GM21515 (cell line): Measurements from ENCODE around the gene PCDHGA3.
"Not testable (repeated sequence)": the region's sequence is repeated elsewhere in the genome, so short reads cannot be mapped to it uniquely, and the experiment has no call there.

ENCODE experiments used
- ATAC-seq: cut with Tn5 transposase; IDR thresholded peaks from one replicate; pipeline ENCODE4 v1.9.1; 2021; ENCODE audit not compliant: unreplicated experiment

PCDHGA3 gene

GRCh38 chr5:141346017-141346416 lies 2.4 kb downstream of the PCDHGA3 start:
- not testable (repeated sequence) for ATAC-seq

DNA sequence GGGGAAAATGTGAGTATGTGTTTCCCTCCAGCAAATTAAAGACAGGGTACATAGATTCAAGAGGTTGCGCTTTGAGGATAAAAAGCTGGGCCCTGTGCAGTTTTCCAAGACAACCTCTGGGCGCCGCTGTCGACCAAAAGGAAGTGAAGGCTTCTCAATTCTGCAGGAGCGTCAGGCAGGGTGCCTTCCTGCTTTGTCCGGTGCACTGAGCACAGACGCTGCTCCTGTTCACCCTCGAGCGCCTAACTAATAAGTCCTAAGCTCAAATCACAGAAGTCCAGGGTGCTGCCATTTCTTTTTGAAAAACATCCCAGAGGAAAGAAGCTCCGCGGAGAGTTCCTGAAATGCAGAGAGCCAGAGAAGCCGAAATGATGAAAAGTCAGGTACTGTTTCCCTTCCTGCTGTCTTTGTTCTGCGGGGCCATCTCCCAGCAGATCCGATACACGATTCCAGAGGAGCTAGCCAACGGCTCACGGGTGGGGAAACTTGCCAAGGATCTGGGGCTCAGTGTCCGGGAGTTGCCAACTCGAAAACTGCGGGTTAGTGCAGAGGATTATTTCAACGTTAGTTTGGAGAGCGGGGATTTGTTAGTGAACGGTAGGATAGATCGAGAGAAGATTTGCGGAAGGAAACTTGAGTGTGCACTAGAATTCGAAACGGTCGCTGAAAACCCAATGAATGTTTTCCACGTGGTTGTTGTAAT lies 6.4 kb downstream of the PCDHGA3 start, which contains the start of gene PCDHGB1:
Gene PCDHGB1 (plus strand): TSS at position 183 of the 703 bp plus-strand sequence. CDS start 162 bp downstream, at position 345.
- no peak for ATAC-seq

GRCh38 chr5:141351591-141351990 lies 8.0 kb downstream of the PCDHGA3 start:
- ATAC-seq = no peak

GRCh38 chr5:141354900-141355469 lies 11.4 kb downstream of the PCDHGA3 start, which contains the start of gene PCDHGA4:
PCDHGA4 (plus strand) TSS chr5:141355021; CDS start chr5:141355108, 87 bp downstream.
- ATAC-seq = no peak

- no peak for ATAC-seq
These were observed 12.0 kb downstream of the PCDHGA3 start for GRCh38 chr5:141355641-141356040.

- no peak for ATAC-seq
These were observed 12.5 kb downstream of the PCDHGA3 start for GRCh38 chr5:141356133-141356532.

- ATAC-seq = no peak
These were observed 13.3 kb downstream of the PCDHGA3 start for GRCh38 chr5:141356950-141357349.

GRCh38 chr5:141359790-141360426 lies 16.3 kb downstream of the PCDHGA3 start, which contains the start of gene PCDHGB2:
PCDHGB2 (plus strand) TSS chr5:141359994; CDS start chr5:141360136, 142 bp downstream.
- ATAC-seq = peak; percentile 63

DNA sequence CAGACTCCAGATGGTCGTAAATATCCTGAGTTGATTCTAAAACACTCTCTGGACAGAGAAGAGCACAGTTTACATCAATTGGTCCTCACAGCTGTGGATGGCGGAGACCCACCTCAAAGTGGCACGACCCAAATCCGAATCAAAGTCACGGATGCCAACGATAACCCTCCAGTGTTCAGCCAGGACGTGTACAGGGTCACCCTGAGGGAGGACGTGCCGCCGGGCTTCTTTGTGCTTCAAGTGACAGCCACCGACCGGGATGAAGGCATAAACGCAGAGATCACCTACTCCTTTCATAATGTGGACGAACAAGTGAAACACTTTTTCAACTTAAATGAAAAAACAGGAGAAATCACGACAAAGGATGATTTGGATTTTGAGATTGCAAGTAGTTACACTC lies 17.1 kb downstream of the PCDHGA3 start:
- ATAC-seq = no peak

DNA sequence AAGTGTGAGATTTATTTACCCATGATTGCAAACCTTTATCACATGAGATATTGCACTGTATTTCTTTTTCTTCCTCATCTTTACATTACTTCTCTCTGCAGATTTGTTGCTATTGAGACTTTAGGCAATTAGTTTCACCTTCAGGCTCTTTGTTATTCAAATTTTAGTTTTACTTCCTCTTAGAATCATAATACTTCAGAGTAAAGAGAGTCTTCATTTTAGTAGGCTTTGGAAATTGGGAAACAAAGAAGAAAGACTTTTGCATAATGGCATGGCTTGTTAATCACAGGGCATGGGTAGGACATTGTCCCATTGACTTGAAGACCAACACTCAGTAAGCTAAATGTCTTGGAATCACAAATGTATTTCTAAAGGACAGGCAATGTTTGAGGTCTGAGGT lies 19.1 kb downstream of the PCDHGA3 start:
- no peak for ATAC-seq

- no peak for ATAC-seq
These were observed 20.5 kb downstream of the PCDHGA3 start, which contains the start of gene PCDHGA5 for GRCh38 chr5:141363952-141364660. PCDHGA5 (plus strand) TSS chr5:141364162; CDS start chr5:141364331, 169 bp downstream.

GRCh38 chr5:141366016-141366896 lies 22.6 kb downstream of the PCDHGA3 start:
- ATAC-seq = no peak

GRCh38 chr5:141369994-141370848 lies 26.6 kb downstream of the PCDHGA3 start, which contains the start of gene PCDHGB3:
PCDHGB3 (plus strand) TSS chr5:141370242; CDS start chr5:141370395, 153 bp downstream.
- peak; percentile 96 for ATAC-seq

DNA sequence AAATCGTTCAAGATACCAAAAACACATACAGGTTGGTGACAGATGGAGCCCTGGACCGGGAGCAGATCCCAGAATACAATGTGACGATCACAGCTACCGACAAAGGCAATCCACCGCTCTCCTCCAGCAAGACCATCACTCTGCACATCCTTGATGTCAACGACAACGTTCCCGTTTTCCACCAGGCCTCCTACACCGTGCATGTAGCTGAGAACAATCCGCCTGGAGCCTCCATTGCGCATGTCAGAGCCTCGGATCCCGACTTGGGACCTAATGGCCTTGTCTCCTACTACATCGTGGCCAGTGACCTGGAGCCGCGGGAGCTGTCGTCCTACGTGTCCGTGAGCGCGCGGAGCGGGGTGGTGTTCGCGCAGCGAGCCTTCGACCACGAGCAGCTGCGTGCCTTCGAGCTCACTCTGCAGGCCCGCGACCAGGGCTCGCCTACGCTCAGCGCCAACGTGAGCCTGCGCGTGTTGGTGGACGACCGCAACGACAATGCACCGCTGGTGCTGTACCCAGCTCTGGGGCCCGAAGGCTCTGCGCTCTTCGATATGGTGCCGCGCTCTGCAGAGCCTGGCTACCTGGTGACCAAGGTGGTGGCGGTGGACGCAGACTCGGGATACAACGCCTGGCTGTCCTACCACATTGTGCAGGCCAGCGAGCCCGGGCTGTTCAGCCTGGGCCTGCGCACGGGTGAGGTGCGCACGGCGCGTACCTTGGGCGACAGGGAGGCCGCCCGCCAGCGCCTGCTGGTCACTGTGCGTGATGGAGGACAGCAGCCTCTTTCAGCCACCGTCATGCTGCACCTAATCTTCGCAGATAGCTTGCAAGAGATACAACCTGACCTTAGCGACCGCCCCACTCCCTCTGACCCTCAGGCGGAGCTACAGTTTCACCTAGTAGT lies 28.2 kb downstream of the PCDHGA3 start:
- no peak for ATAC-seq

DNA sequence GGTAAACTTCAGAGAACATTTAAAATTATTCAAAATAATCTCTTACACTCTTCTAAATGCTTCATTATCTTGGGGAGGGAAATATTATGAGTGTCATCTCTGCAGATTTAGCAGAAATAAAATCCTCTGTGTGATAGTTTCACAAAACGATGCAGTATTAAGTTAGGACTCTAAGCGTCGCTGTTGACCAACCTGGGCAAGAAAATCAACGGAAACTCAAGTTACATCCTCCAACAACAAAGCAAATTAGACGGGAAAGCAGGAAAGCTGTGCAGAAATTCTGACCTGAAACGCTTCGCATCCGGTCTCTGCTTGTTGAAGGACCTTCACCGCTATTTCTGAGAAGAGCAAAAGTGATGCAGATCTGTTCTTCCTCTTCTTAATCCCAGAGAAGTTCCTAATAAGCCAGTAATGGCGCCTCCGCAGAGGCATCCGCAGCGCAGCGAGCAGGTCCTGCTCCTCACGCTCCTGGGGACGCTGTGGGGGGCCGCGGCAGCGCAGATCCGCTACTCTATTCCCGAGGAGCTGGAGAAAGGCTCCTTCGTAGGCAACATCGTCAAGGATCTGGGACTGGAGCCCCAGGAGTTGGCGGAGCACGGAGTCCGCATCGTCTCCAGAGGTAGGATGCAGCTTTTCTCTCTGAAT lies 30.2 kb downstream of the PCDHGA3 start, which contains the start of gene PCDHGA6:
Gene PCDHGA6 (plus strand): TSS at position 219 of the 645 bp plus-strand sequence. CDS start 193 bp downstream, at position 412.
- ATAC-seq = no peak

DNA sequence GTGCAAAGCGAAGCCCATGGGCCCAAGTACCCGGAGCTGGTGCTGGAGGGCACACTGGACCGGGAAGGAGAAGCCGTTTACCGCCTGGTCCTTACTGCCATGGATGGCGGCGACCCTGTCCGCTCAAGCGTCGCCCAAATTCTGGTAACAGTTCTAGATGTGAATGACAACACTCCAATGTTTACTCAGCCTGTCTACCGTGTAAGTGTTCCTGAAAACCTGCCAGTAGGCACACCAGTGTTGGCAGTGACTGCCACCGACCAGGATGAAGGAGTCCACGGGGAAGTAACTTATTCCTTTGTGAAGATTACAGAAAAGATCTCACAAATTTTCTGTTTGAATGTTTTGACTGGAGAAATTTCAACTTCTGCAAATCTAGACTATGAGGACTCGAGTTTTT lies 31.0 kb downstream of the PCDHGA3 start:
- ATAC-seq = no peak

GRCh38 chr5:141375444-141376155 lies 32.0 kb downstream of the PCDHGA3 start:
- ATAC-seq = not testable (repeated sequence)
